Mucosa of rectum (tissue), 2 donors: ENCODE results near the gene CENPM.

ENCODE experiments used
- H3K27ac ChIP-seq, 2 donors: one replicate each; pipeline ENCODE4 v1.7.0; 2013; ENCODE audit warnings: inconsistent platforms in 2 of 2, low read depth in 2 of 2, low read length in 2 of 2
- H3K27me3 ChIP-seq, 2 donors: one replicate each; pipeline ENCODE4 v1.7.0; 2013; ENCODE audit warnings: low read length in 2 of 2; ENCODE audit not compliant: control insufficient read depth in 2 of 2, insufficient read depth in 2 of 2
- H3K36me3 ChIP-seq, 2 donors: one replicate each; pipeline ENCODE4 v1.7.0; 2013; ENCODE audit warnings: low read length in 2 of 2; ENCODE audit not compliant: control insufficient read depth in 2 of 2, insufficient read depth in 2 of 2
- H3K4me1 ChIP-seq, 2 donors: one replicate each; pipeline ENCODE4 v1.7.0; 2013; ENCODE audit warnings: low read length in 2 of 2, mild to moderate bottlenecking in 1 of 2; ENCODE audit not compliant: control insufficient read depth in 2 of 2, insufficient read depth in 2 of 2
- H3K4me3 ChIP-seq, 2 donors: one replicate each; pipeline ENCODE4 v1.7.0; 2013; ENCODE audit warnings: low read length in 2 of 2
- H3K9ac ChIP-seq, 2 donors: one replicate each; pipeline ENCODE4 v1.7.0; 2013; ENCODE audit warnings: low read length in 2 of 2, low read depth in 1 of 2, mild to moderate bottlenecking in 1 of 2
- H3K9me3 ChIP-seq, 2 donors: one replicate each; pipeline ENCODE4 v1.7.0; 2013; ENCODE audit warnings: low read length in 2 of 2; ENCODE audit not compliant: control insufficient read depth in 2 of 2
- donor health status: healthy.
- donor health status: Normal muscosa, but diverticular disease.

Gene CENPM

DNA sequence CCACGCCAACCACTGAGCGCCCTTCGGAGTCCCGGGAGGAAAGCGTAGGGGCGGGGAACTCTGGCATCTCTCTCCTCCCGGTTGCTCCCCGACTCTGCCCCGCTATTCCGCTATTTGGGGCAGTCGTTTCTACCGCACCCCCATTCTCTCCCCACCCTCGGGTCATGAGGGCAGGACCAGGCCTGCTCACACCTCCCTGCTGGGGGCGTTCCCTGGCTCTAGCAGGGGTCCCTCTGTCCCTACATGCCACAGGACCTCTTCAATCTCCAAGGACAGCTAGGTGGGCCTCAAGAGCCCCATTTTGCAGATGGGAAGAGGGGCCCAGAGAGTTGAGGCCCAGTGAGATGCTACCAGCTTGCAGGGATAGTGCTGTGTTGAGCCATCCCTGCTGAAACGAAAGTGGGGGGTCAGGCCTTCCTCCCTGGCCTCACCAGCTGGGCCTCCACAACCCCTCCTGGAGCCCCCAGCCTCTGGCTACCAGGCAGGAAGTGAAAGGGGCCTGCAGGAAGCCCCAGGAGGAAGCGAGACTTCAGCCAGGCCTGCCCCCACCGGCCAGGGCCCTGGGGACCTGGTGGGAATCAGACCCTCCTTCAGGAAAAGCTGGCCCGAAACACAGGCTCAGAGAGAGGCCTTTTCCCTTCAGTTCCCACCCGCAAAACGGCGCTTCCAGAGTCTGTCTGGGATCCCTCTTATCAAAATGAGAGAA lies 26.5 kb downstream of the CENPM start:
- Histone ChIP-seq H3K27me3 (peaks cover 23 to 29% of the 10 kb centered on the region in 2 donors), H3K36me3 (no peaks in the 10 kb centered on the region), H3K4me1 (peaks cover 11 to 21% of the 10 kb centered on the region in 2 donors), H3K4me3 (peak overlapping the region; percentile 9 to 43), H3K9ac (no peak overlapping the region), H3K27ac (peak overlapping the region in 1 of 2 donors; percentile 77), H3K9me3 (no peaks in the 10 kb centered on the region)

DNA sequence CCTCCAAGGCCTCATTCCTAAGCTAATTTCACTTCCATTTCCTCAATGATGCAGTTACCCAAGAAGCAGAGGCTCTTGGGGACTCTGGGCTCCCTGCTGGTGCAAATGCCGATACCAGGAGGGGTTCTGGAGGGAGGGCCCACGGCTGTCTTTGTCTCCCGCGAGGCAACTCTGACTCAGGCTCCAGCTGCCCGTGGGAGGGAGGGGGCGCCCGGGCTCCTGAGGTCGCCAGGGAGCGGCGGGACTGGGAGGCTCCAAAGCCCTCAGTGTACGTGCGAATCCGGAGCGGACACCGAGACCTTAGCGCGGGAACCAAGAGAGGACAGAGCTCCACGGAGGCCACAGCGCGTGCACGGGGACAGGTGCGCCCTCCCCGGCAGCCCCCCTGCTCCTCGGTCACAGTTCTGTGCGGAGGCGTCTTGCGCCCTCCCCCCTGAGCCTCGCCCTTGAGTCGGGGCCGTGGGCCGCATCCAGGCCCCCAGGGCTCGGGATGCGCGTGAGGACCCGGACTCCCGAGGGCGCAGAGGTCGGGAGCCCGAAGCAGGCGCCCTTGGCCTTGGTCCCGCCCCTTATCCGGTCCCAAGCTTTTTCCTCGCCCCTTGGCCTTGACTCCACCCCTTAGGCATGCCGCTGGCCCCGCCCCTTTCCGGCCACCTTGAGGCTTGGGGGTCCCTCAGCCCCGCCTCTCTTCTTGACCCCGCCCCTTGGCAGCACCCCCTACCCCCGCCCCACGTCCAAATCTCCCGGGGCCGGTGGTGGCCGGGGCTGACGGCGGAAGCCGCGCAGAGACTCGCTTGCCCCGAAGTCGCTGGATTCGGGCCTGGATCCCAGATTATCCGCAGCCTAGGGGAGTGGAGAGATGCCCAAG lies 27.4 kb downstream of the CENPM start:
- H3K4me1 ChIP-seq: peaks cover 15 to 22% of the 10 kb centered on the region in 2 donors
- H3K27me3 ChIP-seq: peaks cover 23 to 30% of the 10 kb centered on the region in 2 donors
- H3K36me3 ChIP-seq: no peaks in the 10 kb centered on the region
- peak overlapping the region; percentile 65 to 72 for H3K4me3 ChIP-seq
- H3K9ac ChIP-seq: peak overlapping the region; percentile 58 to 65
- H3K27ac ChIP-seq: peak overlapping the region in 1 of 2 donors; percentile 77
- no peaks in the 10 kb centered on the region for H3K9me3 ChIP-seq

DNA sequence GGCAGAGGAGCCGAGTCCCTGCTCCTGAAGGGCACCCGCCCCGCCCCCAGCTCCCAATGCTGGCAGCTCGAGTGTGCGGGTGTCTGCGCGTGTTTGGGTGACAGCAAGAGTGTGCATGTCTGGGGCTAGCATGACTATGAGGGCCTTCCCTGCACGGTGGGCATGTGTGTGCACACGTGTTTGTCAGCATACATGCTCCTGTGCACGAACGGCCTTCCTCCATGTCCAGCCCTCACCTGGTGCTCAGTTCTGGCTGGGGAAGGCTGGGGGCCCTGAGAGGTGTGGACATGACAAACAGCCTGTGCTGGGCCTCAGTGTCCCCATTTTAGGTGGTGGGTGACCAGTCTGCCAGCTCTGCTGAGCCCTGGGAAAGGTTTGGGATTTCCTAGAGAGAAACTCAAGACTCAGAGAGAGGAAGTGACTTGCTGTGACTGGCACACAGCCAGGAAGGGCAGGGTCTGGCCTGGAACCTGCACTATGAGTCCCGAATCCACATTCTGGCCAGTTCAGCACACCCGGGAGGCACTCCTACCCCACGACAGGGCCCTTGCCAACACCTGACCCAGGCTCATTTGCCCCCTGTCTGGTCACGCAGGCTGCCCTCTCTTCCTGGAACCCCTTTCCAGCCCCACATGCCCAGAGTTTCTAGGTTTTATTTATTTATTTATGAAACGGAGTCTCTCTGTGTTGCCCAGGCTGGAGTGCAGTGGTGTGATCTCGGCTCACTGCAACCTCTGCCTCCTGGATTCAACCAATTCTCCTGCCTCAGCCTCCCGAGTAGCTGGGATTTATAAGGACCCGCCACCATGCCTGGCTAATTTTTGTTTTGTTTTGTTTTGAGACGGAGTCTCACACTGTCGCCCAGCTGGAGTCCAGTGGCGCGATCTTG lies 28.8 kb downstream of the CENPM start:
- no peak overlapping the region for H3K9ac ChIP-seq
- H3K4me1 ChIP-seq: peaks cover 15 to 23% of the 10 kb centered on the region in 2 donors
- no peaks in the 10 kb centered on the region for H3K36me3 ChIP-seq
- no peak overlapping the region for H3K27ac ChIP-seq
- H3K4me3 ChIP-seq: no peak overlapping the region
- no peaks in the 10 kb centered on the region for H3K9me3 ChIP-seq
- H3K27me3 ChIP-seq: peaks cover 30 to 34% of the 10 kb centered on the region in 2 donors

DNA sequence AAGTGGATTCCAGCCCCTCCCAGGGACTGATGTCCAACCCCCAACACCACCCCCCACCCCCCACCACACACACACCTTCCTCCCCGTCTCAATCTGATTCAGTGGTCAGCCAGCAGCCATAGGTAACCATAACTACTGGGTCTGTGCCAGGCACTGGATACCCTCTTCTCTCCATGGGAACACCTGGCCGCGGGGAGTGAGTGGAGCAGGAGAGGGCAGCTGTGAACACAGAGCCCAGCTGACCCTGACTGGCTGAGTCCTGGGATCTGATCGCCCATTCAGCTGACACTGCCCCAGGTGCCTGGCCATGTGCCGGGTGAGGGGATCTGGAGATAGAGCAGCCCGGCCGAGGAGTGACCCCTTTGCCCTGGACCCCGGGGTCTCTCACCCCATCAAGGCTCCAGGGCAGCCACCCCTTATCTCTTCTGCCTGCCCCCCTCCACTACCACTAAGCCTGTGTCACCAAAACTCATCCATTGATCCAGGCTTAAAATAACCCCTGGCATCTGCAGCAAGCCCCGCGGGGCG lies 29.5 kb downstream of the CENPM start:
- Histone ChIP-seq H3K27me3 (peaks cover 37 to 41% of the 10 kb centered on the region in 2 donors), H3K36me3 (no peaks in the 10 kb centered on the region), H3K9ac (no peak overlapping the region), H3K27ac (no peak overlapping the region), H3K4me3 (no peak overlapping the region), H3K9me3 (no peaks in the 10 kb centered on the region), H3K4me1 (peaks cover 15 to 23% of the 10 kb centered on the region in 2 donors)

DNA sequence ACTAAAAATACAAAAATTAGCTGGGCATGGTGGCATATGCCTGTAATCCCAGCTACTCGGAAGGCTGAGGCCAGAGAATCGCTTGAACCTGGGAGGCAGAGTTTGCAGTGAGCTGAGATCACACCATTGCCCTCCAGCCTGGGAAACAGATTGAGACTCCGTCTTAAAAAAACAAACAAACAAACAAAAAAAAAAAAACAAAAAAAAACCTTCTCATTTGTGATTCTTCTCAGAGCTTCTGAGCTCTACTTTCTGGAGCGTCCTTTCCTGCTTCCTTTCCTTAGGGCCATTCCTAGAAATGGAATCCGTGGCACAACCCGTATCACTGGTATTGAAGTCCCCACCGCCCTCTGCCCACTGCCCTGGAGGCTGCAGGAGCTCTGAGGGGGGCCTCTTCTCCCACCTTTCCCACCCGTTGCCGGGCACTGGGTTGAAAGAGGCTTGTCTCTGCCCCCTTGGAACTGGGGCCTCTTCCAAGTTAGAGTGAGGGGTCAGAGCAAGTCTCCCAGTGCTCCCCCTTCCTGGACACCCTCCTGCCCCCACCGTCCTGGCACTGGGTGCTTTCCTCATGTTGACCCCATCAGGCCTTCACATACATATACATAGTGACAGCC lies 30.1 kb downstream of the CENPM start:
- Histone ChIP-seq H3K27me3 (peaks cover 43 to 47% of the 10 kb centered on the region in 2 donors), H3K27ac (no peak overlapping the region), H3K4me3 (no peak overlapping the region)

DNA sequence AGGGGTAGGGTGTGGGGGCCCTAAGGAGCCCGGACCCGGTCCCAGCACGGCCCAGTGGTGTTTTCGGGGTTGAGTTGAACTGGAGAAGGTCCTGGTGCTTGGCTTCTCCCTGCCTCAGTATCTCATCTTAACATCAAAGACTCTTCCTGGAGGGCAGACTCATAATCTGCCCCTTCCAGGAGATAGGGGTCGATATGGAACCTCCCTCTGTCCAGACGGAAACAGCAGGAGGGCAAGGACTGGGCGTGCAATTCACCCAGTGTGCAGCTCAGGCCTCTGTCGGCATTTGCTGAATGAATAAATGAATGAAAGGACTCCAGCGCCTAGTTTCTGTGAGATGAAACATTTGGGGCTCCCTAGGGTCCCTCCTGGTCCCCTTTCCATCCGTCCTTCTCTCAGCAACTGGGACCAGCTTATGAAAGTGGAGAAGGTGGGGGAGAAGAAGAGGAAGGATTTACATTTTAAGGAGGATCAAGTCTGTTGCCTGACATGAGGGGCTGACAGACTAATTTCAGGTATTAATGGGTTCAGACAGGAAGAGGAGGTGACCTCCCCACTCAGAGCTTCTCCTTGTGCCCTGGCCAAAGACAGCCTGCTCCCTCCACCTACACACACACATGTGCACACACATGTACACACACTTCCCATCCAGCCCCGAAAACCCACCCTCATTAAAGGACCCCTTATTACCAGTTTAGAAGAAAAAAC lies 31.0 kb downstream of the CENPM start:
- no peak overlapping the region for H3K9ac ChIP-seq
- H3K27me3 ChIP-seq: peaks cover 49 to 56% of the 10 kb centered on the region in 2 donors
- no peaks in the 10 kb centered on the region for H3K9me3 ChIP-seq
- H3K4me1 ChIP-seq: peaks cover 15 to 27% of the 10 kb centered on the region in 2 donors
- H3K36me3 ChIP-seq: no peaks in the 10 kb centered on the region
- no peak overlapping the region for H3K4me3 ChIP-seq
- H3K27ac ChIP-seq: no peak overlapping the region

More for the DNA sequence above, 30.1 kb downstream of the CENPM start:
- Histone ChIP-seq H3K9ac (no peak overlapping the region), H3K9me3 (no peaks in the 10 kb centered on the region), H3K4me1 (peaks cover 15 to 23% of the 10 kb centered on the region in 2 donors), H3K36me3 (no peaks in the 10 kb centered on the region)

DNA sequence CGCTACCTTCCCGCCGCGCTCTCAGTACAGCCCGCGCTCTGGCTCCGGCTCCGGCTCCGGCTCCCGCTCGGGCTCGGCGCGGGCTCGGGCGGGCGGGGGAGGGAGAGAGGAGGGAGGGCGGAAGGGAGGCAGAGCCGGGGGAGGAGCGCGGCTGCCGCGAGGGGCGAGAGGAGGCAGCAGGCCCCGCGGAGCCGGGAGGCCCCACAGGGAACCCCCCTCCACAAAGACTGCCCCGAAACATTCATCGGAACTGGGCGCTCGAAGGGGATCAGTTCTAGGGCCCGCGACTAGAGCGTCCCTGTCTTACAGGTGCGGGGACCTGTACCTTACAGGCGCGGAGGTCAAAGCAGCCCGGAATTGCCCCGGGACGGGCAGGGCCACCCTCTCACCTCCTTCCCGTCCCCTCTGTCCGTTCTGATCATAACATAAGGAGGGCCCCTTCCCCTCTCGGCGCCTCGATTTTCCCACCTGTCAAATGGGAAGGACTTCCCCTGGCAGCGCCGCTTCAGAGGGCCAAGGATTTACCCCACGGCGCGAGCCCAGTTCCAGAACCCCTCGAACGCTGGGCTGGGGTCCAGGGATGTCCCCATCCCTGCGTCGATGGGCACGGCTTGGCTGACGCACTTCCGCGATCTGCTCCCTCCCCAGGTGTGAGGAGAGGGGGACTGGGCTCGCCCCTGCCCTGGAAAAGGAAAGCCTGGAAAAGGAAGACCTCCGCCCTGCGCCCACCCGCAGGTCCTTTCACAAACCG lies 31.7 kb downstream of the CENPM start, which contains the start of gene SHISA8:
Gene SHISA8, minus strand, starts transcription at position 40 of the 751 bp plus-strand sequence. CDS start 407 bp downstream, outside the sequence.
- Histone ChIP-seq H3K27me3 (peaks cover 52 to 59% of the 10 kb centered on the region in 2 donors), H3K27ac (no peak within 1 kb of the TSS), H3K4me1 (peaks cover 18 to 32% of the 10 kb centered on the region in 2 donors), H3K9ac (no peak within 1 kb of the TSS), H3K9me3 (no peaks in the 10 kb centered on the region), H3K4me3 (peak within 1 kb of the TSS; percentile 16 to 44), H3K36me3 (no peaks in the 10 kb centered on the region)

DNA sequence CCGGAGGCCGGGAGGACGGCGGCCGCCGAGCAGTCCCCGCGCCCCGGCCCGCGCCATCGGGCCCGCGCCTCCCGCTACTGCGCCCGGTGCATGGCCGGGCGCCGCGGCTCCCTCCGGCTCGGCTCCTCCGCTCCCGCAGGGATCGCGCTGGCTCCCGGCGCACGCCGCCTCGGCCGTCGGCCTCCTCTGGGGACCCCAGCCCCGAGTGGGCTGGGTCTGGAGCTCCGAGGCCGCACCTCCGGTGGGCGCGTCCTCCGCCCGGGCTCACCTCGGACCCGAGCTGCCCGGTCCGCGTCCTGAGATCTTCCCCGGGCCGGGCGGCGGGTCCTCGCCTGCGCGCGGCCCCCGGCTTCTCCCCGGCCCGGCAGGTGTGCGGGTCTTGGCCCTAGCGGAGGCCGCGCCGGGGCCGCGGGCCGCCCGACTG lies 32.3 kb downstream of the CENPM start:
- Histone ChIP-seq H3K4me3 (peak overlapping the region; percentile 16 to 26), H3K27ac (no peak overlapping the region), H3K4me1 (peaks cover 17 to 31% of the 10 kb centered on the region in 2 donors), H3K9ac (no peak overlapping the region), H3K27me3 (peaks cover 52 to 59% of the 10 kb centered on the region in 2 donors), H3K9me3 (no peaks in the 10 kb centered on the region), H3K36me3 (no peaks in the 10 kb centered on the region)
